IMR-90 (cell line): ENCODE data around the gene CADM4. TPM values are rescaled to one million over a fixed set of nuclear protein-coding genes. Genes with fewer than 3 reads are reported as not detected.

Source experiments
- ATAC-seq: fragments of 200-7000 bp; cut with Tn5 transposase; 2 replicates; pipeline ENCODE4 v1.9.1; 2020; ENCODE audit warnings: low read depth, mild to moderate bottlenecking, moderate library complexity
- BruUV-seq: library from RNA; stranded (reverse); fragments of 400-500 nt; replicated peaks from 2 replicates; lab custom pipeline; 2021; lab: Mats Ljungman, UMichigan
- CTCF ChIA-PET: fragments of 300-600 bp; formaldehyde crosslinking; extraction: SDS; loops from one replicate; lab custom pipeline; 2021; ENCODE audit warnings: antibody characterized with exemption; lab: Yijun Ruan, JAX
- POLR2A ChIA-PET: fragments of 300-600 bp; sonication (Branson Sonifier 250); formaldehyde crosslinking; loops from one replicate; lab custom pipeline; 2022; ENCODE audit warnings: antibody characterized with exemption; ENCODE audit not compliant: unreplicated experiment; lab: Charles Lee
- DNase-seq: peaks from one replicate; pipeline ENCODE4 v3.0.0; 2013
- H2AFZ ChIP-seq: replicated peaks from 2 replicates; pipeline ENCODE3; 2013; ENCODE audit warnings: low read length, mild to moderate bottlenecking; ENCODE audit not compliant: poor library complexity
- H2AK5ac ChIP-seq: 2 replicates; pipeline ENCODE4 v1.6.1; 2013; ENCODE audit warnings: low read depth, low read length, inconsistent platforms
- H2AK9ac ChIP-seq: replicated peaks from 2 replicates; pipeline ENCODE3; 2013; ENCODE audit warnings: mild to moderate bottlenecking, low read depth, low read length, moderate library complexity; ENCODE audit not compliant: poor library complexity
- H2BK120ac ChIP-seq: 2 replicates; pipeline ENCODE4 v1.6.1; 2013; ENCODE audit warnings: low read depth, low read length, inconsistent platforms
- H2BK15ac ChIP-seq: 3 replicates; pipeline ENCODE4 v1.6.1; 2013; ENCODE audit warnings: low read depth, low read length, inconsistent platforms
- H2BK20ac ChIP-seq: 2 replicates; pipeline ENCODE4 v1.6.1; 2013; ENCODE audit warnings: low read depth, mild to moderate bottlenecking, inconsistent platforms, low read length, moderate library complexity
- H2BK5ac ChIP-seq: 2 replicates; pipeline ENCODE4 v1.6.1; 2013; ENCODE audit warnings: mild to moderate bottlenecking, low read depth, low read length, inconsistent platforms; ENCODE audit not compliant: poor library complexity, severe bottlenecking
- H3K14ac ChIP-seq: replicated peaks from 2 replicates; pipeline ENCODE4 v1.6.1; 2013; ENCODE audit warnings: low read depth, low read length, inconsistent platforms
- H3K18ac ChIP-seq: 2 replicates; pipeline ENCODE4 v1.6.1; 2013; ENCODE audit warnings: low read depth, low read length, control low read depth
- H3K23ac ChIP-seq: 2 replicates; pipeline ENCODE4 v1.6.1; 2013; ENCODE audit warnings: low read depth, low read length, inconsistent platforms
- H3K27ac ChIP-seq: 2 replicates; pipeline ENCODE4 v1.5.1; 2013; ENCODE audit warnings: mild to moderate bottlenecking, control low read depth, low read length; ENCODE audit not compliant: insufficient read depth
- H3K27me3 ChIP-seq: 2 replicates; pipeline ENCODE4 v1.6.1; 2013; ENCODE audit warnings: low read length; ENCODE audit not compliant: control insufficient read depth, insufficient read depth
- H3K36me3 ChIP-seq: 2 replicates; pipeline ENCODE4 v1.6.1; 2013; ENCODE audit warnings: low read length, mixed read lengths; ENCODE audit not compliant: control insufficient read depth, insufficient read depth
- H3K4ac ChIP-seq: 2 replicates; pipeline ENCODE4 v1.6.1; 2013; ENCODE audit warnings: low read depth, low read length, inconsistent platforms
- H3K4me1 ChIP-seq: 2 replicates; pipeline ENCODE4 v1.6.1; 2013; ENCODE audit warnings: low read length, mixed read lengths; ENCODE audit not compliant: control insufficient read depth, insufficient read depth
- H3K4me2 ChIP-seq: 2 replicates; pipeline ENCODE4 v1.6.1; 2013; ENCODE audit warnings: low read depth, mild to moderate bottlenecking, control low read depth, low read length, moderate library complexity
- H3K4me3 ChIP-seq: 2 replicates; pipeline ENCODE4 v1.5.1; 2013; ENCODE audit warnings: low read depth, mild to moderate bottlenecking, control low read depth, low read length, moderate library complexity; ENCODE audit not compliant: insufficient read depth
- H3K56ac ChIP-seq: 2 replicates; pipeline ENCODE4 v1.6.1; 2013; ENCODE audit warnings: low read length, inconsistent platforms; ENCODE audit not compliant: insufficient read depth; ENCODE audit errors: extremely low read depth
- H3K79me1 ChIP-seq, 2 experiments: 2 replicates each; pipeline ENCODE4 v1.6.1; 2013; ENCODE audit warnings: low read length in 2 of 2, inconsistent platforms in 1 of 2, low read depth in 1 of 2
- H3K9ac ChIP-seq: 2 replicates; pipeline ENCODE4 v1.6.1; 2013; ENCODE audit warnings: low read depth, low read length, control low read depth
- H3K9me1 ChIP-seq: 2 replicates; pipeline ENCODE4 v1.6.1; 2013; ENCODE audit warnings: low read length, inconsistent platforms; ENCODE audit not compliant: insufficient read depth
- H3K9me3 ChIP-seq: 2 replicates; pipeline ENCODE4 v1.6.1; 2013; ENCODE audit warnings: low read length; ENCODE audit not compliant: control insufficient read depth, insufficient read depth
- H4K20me1 ChIP-seq: 2 replicates; pipeline ENCODE4 v1.6.1; 2013; ENCODE audit warnings: low read length, inconsistent platforms; ENCODE audit not compliant: insufficient read depth
- H4K5ac ChIP-seq: 2 replicates; pipeline ENCODE4 v1.6.1; 2013; ENCODE audit warnings: mild to moderate bottlenecking, low read depth, low read length, control low read depth
- H4K8ac ChIP-seq, 2 experiments: 2 replicates each; pipeline ENCODE4 v1.6.1; 2013; ENCODE audit warnings: low read depth in 2 of 2, low read length in 2 of 2, control low read depth in 1 of 2, inconsistent platforms in 1 of 2
- H4K91ac ChIP-seq: 2 replicates; pipeline ENCODE4 v1.6.1; 2013; ENCODE audit warnings: low read depth, low read length, inconsistent platforms; ENCODE audit not compliant: insufficient read depth
- CHD1 ChIP-seq: IDR thresholded peaks from 2 replicates; pipeline ENCODE4 v1.6.1; 2012; ENCODE audit warnings: low read depth, low read length, improper control_type of control experiment
- MXI1 ChIP-seq: IDR thresholded peaks from 2 replicates; pipeline ENCODE4 v1.6.1; 2012; ENCODE audit warnings: low read depth, mild to moderate bottlenecking, low read length, moderate library complexity, borderline replicate concordance
- POLR2A ChIP-seq: IDR thresholded peaks from 2 replicates; pipeline ENCODE4 v1.6.1; 2012; ENCODE audit warnings: mild to moderate bottlenecking, low read depth, low read length
- WGBS, 2 experiments: methylation state at CpG; one replicate each; pipeline versions ENCODE4 v1.1.5 to v1.1.7; 2013; ENCODE audit warnings: missing lambda C conversion rate in 2 of 2; ENCODE audit not compliant: insufficient read length in 1 of 2; ENCODE audit errors: extremely low coverage in 2 of 2; 5-methylcytosine and 5-hydroxymethylcytosine counted together
- dilution Hi-C: fragments of 300-500 bp; cut with HindIII; formaldehyde crosslinking; loops from one replicate; pipeline ENCODE4 v1.14.3; 2018; ENCODE audit warnings: low sequenced_read_pairs; ENCODE audit not compliant: unreplicated experiment
- in situ Hi-C: fragments of 300-500 bp; cut with MboI; formaldehyde crosslinking; loops from 3 replicates; pipeline ENCODE4 v1.14.3; 2019; ENCODE audit warnings: low sequenced_read_pairs, inconsistent platforms, mixed read lengths
- intact Hi-C: fragments of 100-400 bp; cut with micrococcal nuclease; formaldehyde crosslinking; loops from 2 replicates; pipeline ENCODE4 v1.10.0; 2022
- polyA plus RNA-seq, 3 experiments: library from polyadenylated mRNA; depleted of rRNA; stranded (reverse); fragments of >200 nt; gene quantifications; 2 replicates each; pipeline ENCODE4 v1.2.3, GENCODE V29; 2012; ENCODE audit warnings: low replicate concordance in 1 of 3
- total RNA-seq: library from RNA; depleted of rRNA; stranded (reverse); fragments of >200 nt; gene quantifications from 2 replicates; pipeline ENCODE4 v1.2.3, GENCODE V29; 2012

CADM4 gene
- total and polyA plus RNA-seq, 2 of the 4 experiments (the other 2 are of a cell fraction) = 2.0 to 4.9 TPM

DNA sequence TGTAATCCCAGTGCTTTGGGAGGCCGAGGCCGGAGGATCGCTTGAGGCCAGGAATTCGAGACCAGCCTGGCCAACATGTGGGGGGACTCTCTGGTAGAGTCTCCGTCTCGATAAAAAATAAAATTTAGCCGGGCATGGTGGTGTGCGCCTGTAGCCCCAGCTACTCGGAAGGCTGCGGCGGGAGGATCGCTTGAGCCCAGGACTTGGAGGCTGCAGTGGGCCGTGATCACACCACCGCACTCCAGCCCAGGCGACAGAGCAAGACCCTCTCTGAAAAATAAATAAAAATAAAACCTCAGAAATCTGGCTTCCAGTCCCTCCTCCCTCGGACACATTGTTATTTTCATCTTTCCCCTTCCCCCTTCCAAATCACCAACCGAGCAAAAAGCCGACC lies 44.0 kb downstream of the CADM4 start:
- ATAC-seq = peak; percentile 9
- peak; percentile 4; the same call in 1 of the 2 replicates for TF ChIP-seq MXI1
- TF ChIP-seq CHD1 = no peak
- TF ChIP-seq POLR2A = no peak
- peak overlapping the region; percentile 98 for H2AK9ac ChIP-seq
- peak overlapping the region; percentile 54 for H3K4me3 ChIP-seq
- POLR2A ChIA-PET = interaction anchor here (1.0 kb wide), 1 partner anchor 159 kb away, joined by 3 read pairs; the partner anchor contains the start of gene SMG9
- peak overlapping the region; percentile 98 for H2AFZ ChIP-seq
- no peak for DNase-seq
- intact Hi-C loops = loop anchor here (2.0 kb wide), 2 partner anchors 35 to 61 kb away; no protein-coding TSS in a partner anchor
- peak overlapping the region; percentile 56 for H3K27ac ChIP-seq
- in situ Hi-C loops = no loop called here
- BruUV-seq = TSS peak; percentile 30
- no peak overlapping the region for H2BK120ac ChIP-seq
- H3K27me3 ChIP-seq = no peaks in the 10 kb centered on the region
- H3K36me3 ChIP-seq = peaks cover 37% of the 10 kb centered on the region
- H4K5ac ChIP-seq = no peak overlapping the region
- peak overlapping the region; percentile 64 for H3K14ac ChIP-seq
- H4K8ac ChIP-seq = peak overlapping the region; percentile 1 to 41; a peak in 1 of 4 replicates
- H3K9me1 ChIP-seq = no peaks in the 10 kb centered on the region
- H2AK5ac ChIP-seq = 0 out of 2 replicates have a peak overlapping the region, but pooled peaks have one; percentile 12
- peak overlapping the region; percentile 80 for H3K56ac ChIP-seq
- dilution Hi-C loops = no loop called here
- H3K4me2 ChIP-seq = peak overlapping the region; percentile 86
- CTCF ChIA-PET = interaction anchor here (4.5 kb wide), 1 partner anchor 39 kb away, joined by 29 read pairs; no protein-coding TSS in a partner anchor
- peak overlapping the region; percentile 47 for H2BK5ac ChIP-seq
- no CpG with 5 or more reads among the region's 18 CpGs for WGBS, 2 experiments
- H3K79me1 ChIP-seq = peaks cover 27 to 68% of the 10 kb centered on the region in 2 experiments
- no peak overlapping the region for H3K18ac ChIP-seq
- H3K9me3 ChIP-seq = no peaks in the 10 kb centered on the region
- H3K4ac ChIP-seq = peak overlapping the region; percentile 23
- H4K20me1 ChIP-seq = no peaks in the 10 kb centered on the region
- no peak overlapping the region for H2BK20ac ChIP-seq
- peak overlapping the region; percentile 28; the same call in 1 of the 2 replicates for H4K91ac ChIP-seq
- H3K9ac ChIP-seq = peak overlapping the region; percentile 69
- peak overlapping the region; percentile 54; the same call in 1 of the 2 replicates for H3K23ac ChIP-seq
- H3K4me1 ChIP-seq = peaks cover 9% of the 10 kb centered on the region
- H2BK15ac ChIP-seq = no peak overlapping the region
